Panc1 (cell line): ENCODE data around the gene FAM20B.

Source experiments
- CTCF ChIP-seq: fragments of 450-650 bp; IDR thresholded peaks from 2 replicates; pipeline ENCODE4 v1.5.1; 2017; ENCODE audit warnings: mild to moderate bottlenecking
- POLR2AphosphoS5 ChIP-seq: IDR thresholded peaks from 2 replicates; pipeline ENCODE4 v1.6.1; 2012; ENCODE audit warnings: mild to moderate bottlenecking, low read depth, low read length, moderate library complexity
- REST ChIP-seq, 2 experiments: IDR thresholded peaks; 2 replicates each; pipeline ENCODE4 v1.6.1; 2011 to 2012; ENCODE audit warnings: low read depth in 2 of 2, control low read depth in 1 of 2, low read length in 1 of 2, mild to moderate bottlenecking in 1 of 2, moderate library complexity in 1 of 2; ENCODE audit not compliant: insufficient read depth in 1 of 2

- TF ChIP-seq CTCF = no peak
- TF ChIP-seq POLR2AphosphoS5 = no peak
- TF ChIP-seq REST (IDR thresholded peaks at IDR 0.05; ENCODE audit: insufficient read depth in 1 of 2, low read depth in 2 of 2, low read length in 1 of 2) = no peak
Observed at GRCh38 chr1:179089827-179090482, 64.3 kb downstream of the FAM20B start.
